Measurements from ENCODE around the gene MMP17.
A peak's percentile ranks its signal among the peaks of the same experiment; 100 is the strongest.
"Not testable (repeated sequence)": the region's sequence is repeated elsewhere in the genome, so short reads cannot be mapped to it uniquely, and the experiment has no call there.

Gene MMP17

DNA sequence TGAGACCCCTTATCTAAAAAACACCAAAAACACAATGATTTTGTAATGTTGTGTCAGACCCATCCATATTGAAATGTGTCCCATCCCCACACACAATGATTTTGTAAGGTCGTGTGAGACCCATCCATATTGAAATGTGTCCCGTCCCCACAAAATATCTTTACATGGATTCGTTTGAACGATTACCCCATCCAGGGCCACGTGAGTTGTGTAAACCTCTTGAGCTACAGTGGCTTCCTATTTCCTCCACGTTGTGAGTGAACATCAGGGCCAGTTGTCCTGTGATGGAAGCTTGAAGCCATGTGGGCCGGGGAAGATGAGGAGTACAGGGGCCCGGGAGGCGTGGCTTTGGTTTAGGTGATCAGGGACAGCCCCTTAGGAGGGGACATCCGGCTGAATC lies 39.3 kb downstream of the MMP17 start:
- no peak for DNase-seq

DNA sequence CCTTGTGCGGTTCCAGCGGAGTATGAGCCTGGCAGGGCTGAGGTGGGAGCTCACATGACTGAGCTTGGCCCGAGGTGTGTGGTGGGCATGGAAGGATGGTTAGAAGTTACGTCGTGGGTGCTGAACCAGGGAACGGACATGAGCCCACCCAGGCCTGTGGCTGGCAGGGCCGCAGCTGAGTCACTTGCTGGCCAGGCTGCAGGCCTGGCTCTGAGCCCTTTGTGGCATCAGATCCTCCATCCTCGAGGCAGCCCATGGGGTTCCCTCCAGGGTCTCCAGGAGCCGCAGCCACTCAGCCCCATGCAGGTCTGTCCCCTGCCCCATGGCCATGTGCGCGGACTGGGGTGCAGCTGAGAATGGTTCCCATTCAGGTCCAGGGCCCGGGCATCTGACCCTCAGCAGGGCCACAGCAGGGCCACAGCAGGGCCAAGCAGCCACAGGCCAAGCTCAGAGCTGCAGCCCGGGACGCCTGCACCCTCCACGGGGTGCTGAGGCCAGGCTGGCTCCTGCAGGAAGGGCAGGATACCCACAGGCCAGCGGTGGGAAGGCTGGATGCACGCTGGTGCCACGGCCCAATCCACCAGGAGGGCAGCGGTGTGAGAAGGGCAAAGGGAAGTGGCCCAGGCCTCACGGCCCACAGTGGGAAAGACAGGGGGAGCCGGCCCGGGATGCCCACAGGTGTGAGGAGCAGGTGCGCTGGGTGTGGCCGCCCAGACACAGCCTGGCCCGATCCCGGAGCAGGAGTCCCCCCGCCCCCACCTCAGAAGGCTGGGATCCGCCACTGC lies 39.9 kb downstream of the MMP17 start:
- no peak for DNase-seq

GRCh38 chr12:131869871-131870418 lies 41.8 kb downstream of the MMP17 start:
- no peak for DNase-seq

- no peak for DNase-seq
Observed at GRCh38 chr12:131871677-131872076, 43.5 kb downstream of the MMP17 start.

- no peak for DNase-seq
Observed at GRCh38 chr12:131872154-131873051, 44.2 kb downstream of the MMP17 start.

- DNase-seq: no peak
Observed at GRCh38 chr12:131873293-131873692, 45.1 kb downstream of the MMP17 start.

DNA sequence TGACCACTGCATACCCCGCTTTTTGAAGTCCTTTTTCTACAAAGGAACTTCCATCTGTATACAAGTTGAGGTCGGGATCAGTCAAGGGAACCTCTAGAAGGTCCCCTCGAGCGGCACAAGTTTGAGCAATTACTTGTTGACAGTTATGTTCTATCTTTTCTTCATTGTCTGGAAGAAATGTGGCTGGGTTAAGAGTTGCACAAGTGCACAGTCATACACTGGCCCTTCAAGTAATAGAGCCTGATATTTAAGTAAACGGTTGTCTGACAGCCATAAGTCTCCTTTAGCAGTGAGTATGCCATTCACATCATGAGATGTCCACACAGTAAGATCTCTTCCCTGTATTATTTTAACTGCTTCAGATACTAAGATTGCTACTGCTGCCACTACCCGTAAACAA lies 46.8 kb downstream of the MMP17 start:
- DNase-seq: not testable (repeated sequence)

DNA sequence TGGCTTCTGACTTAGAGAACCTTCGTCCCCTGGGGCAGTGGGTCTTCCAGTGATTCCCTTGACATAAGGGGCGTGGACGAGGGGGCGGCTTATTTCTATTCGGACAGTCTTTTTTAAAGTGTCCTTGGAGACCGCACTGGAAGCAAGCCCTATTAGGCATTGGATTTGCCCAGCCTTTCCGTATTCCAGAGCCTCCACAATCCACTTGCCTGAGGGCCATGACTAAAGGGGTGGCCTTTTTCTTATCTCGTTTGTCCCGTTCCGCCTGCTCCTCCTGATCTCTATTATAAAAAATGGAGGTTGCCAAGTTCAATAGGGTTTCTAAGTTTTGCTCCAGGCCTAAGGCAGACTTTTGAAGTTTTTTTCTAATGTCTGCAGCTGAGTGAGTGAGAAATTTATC lies 49.0 kb downstream of the MMP17 start:
- DNase-seq: not testable (repeated sequence)

DNA sequence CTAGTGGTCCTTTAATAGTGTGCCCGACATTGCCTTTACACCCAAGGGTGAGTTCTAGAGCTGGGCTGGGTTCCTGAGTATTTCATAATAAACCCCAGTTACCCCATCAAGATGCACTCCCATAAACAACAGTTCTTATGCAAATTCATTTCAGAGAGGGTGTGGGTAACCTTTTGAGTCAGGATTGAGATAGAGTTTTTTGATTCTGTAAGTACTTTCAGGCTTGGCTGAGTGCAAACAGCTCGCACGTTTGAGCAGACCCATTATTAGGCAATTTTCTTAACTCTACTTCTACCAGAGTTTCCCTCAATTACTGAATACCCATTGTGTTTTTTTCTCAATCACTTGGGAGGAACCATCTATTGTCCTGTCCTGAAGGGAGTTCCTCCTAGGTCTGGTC lies 50.2 kb downstream of the MMP17 start:
- DNase-seq: not testable (repeated sequence)

DNA sequence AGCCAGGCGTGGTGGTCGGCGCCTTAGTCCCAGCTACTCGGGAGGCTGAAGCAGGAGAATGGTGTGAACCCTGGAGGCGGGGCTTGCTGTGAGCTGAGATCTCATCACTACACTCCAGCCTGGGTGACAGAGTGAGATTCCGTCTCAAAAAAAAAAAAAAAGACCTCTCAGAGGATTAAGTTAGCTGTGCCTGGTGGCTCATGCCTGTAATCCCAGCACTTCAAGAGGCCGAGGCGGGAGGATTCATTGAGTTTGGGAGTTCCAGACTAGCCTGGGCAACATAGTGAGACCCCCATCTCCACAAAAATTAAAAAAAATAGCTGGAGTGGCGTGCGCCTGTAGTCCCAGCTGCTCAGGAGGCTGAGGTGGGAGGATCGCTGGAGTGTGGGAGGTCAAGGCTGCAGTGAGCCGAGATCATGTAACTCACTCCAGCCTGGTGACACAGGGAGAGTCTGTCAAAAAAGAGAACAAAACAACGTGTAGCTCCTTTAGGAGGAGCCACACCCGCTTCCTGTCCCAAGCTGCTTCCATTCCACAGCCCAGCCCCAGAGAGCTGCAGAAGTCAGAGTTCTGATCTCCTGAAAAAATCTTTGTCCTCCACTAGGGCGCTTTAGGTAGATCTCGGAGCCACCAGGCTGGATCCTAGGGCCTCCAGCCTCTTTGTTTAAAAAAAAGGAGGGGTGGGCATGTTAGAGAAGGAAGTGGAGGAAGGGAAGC lies 54.8 kb downstream of the MMP17 start:
- no peak for DNase-seq

- no peak for DNase-seq
Observed at GRCh38 chr12:131883521-131883900, 55.3 kb downstream of the MMP17 start.

- DNase-seq: not testable (repeated sequence)
Observed at GRCh38 chr12:131885076-131885475, 56.9 kb downstream of the MMP17 start.

GRCh38 chr12:131885543-131886057 lies 57.4 kb downstream of the MMP17 start:
- DNase-seq: no peak

DNA sequence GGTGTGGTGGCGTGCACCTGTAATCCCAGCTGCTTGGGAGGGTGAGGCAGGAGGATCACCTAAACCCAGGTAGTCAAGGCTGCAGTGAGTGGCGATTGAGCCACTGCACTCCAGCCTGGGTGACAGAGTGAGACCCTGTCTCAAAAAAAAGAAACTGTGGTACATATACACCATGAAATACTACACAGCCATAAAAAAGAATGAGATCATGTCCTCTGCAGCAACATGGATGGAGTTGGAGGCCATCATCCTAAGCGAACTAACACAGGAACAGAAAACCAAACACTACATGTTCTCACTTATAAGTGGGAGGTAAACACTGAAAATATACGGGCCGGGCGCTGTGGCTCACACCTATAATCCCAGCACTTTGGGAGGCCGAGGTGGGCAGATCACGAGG lies 63.5 kb downstream of the MMP17 start:
- not testable (repeated sequence) for DNase-seq

- DNase-seq: no peak
Observed at GRCh38 chr12:131892711-131893604, 64.8 kb downstream of the MMP17 start.

DNA sequence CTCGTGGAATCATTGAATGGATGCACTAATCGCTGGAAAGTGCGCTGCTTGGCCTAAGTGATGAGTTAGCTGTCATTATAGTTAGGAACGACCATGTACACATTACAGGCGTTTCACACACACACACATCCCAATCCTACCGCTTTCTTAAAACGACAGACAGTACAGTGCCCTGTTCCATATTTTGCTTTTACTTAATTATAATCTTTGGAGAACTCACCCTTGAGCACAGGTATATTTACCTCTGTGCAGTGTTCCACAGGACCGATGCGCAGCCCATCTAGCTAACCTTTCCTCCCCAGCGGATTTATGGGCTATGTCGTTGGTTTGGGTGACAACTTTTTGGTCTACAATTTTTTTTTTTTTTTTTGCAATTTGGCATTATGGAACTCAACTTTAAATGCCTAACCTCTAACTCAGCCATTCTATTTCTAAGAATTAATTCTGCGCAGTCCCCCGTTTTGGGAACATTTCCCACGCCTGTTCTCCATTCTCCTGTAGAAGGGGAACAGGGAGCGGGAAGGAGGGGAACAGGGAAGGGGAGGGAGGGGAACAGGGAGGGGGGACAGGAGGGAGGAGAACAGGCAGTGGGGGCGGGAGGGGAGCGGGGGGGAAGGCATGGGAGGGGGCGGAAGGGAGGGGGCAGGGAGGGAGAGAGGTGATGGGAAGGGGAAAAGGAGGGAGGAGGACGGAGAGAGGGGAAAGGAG lies 65.6 kb downstream of the MMP17 start:
- no peak for DNase-seq

DNA sequence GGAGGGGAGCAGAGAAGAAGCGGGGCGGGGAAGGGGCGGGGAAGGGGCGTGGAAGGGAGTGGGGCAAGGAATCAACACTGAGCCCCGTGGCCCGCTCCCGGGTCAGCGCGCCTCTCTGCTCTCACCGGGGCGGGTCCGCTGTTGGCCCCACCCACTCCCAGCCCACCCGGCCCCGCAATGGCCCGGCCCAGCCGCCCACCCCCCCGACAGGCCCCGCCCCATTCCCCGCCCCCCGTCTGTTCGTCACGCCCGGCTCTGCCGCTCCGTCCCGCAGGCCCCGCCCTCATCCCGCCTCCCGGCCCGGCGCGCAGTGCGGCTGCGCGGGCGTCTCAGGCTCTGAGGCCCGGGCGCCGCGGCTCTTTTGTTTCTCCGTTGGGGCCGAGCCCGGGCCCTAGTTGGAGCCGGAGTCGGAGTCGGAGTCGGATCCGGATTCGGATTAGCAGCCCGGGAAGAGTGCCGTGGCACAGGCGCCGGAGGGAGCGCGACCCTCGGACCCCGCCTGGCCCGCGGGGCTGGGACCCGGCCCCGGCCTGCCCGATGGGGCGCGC lies 66.2 kb downstream of the MMP17 start, which contains the start of gene ULK1:
ULK1 (plus strand) TSS at position 310 of the 548 bp plus-strand sequence. CDS start 380 bp downstream, outside the sequence.
- DNase-seq: peak; percentile 97

GRCh38 chr12:131894981-131895639 lies 66.9 kb downstream of the MMP17 start:
- DNase-seq: no peak

DNA sequence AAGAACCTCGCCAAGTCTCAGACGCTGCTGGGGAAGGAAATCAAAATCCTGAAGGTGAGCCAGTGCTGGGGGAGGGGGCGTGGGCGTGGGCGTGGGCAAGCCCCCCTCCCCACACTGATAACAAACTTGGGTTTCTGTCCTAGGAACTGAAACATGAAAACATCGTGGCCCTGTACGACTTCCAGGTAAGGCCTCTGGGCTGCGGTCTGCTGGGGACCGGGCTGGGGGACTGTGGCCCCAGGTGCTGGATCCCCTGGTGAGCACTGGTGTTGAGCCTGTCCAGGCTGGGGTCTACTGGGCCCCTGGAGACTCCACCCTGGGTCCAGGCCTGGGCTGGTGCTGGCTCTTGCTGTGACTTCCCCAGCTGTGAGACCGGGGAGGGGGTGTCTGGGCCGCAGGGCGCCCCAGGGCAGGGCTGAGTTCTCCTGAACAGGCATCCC lies 67.5 kb downstream of the MMP17 start:
- peak; percentile 42 for DNase-seq

Data from activated CD4-positive, CD25-positive, alpha-beta regulatory T cell treated with anti-CD3 and anti-CD28 coated beads, Interleukin-2, amount 50 U/mL, for 72 hours (primary cell).